HG03064 (cell line): ENCODE data around the gene SNX32.

ENCODE experiments used
- ATAC-seq: cut with Tn5 transposase; IDR thresholded peaks from one replicate; pipeline ENCODE4 v1.9.1; 2021; ENCODE audit warnings: low read depth; ENCODE audit not compliant: unreplicated experiment

SNX32 gene

DNA sequence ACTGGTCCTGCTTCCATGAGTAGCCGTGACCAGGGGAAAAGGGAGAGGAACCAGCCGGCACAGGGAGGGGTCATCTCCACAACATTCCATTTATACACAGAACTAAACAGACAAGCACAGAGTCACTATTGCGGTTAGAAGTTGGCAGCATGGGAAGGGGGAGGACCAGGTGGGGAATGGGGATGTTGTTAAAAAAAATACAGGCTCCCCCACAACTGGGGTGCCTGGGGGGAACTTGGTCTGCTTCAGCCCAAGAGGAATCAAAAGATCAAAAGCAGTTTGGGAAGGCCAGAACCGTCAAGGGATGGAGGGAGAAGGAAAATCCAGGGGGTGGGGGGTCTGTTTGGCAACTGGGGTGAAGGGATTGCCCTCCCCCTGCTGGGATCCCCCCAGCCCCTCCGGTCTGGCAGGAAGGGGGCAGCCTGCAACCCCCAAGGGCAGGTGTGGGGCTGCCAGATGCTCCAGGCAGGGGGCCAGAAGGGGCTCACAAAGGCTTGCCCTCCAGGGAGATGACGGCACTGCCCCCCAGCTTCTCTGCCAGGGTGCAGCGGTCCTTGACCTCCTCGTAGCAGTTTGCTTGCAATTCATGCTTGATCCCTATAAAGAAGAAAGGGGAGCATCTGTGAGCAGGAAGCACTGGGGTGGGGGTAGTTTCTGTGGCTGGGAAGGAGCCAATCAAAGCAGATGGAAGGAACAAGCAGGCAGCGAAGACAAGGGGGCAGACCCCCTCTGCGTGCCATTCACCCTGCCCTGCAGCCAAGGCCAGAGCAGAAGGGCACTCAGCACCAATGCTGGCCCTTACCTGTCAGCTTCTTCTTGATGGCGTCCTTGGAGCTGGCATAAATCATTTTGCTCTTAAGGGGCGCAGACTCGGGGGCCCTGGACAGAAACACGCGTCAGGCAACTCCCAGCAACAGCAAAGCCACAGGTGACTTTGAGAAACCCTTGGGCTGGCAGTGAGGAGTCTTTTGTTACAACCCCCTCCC lies 21.4 kb downstream of the SNX32 start:
- no peak for ATAC-seq

DNA sequence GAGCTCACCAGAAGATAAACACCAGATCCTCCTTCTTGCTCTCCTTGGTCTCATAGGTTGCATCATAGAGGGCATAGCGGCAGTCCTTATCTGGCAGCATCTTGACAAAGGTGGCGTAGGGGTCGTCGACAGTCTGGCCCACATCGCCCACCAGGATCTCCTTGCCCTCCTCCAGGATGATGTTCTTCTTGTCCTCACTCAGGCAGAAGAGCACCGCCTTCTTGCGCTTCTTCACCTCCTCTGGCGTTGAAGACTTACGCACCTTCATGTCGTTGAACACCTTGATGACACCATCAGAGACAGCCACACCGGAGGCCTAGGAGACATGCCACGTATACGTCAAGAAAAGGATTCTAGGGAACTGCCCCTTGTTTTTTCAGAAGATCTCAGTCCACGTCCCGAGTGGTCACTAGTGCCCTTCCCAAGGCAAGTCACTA lies 22.2 kb downstream of the SNX32 start:
- ATAC-seq: no peak

- no peak for ATAC-seq
Observed at GRCh38 chr11:65856689-65857499, 23.1 kb downstream of the SNX32 start.

GRCh38 chr11:65857500-65857852 lies 23.7 kb downstream of the SNX32 start:
- no peak for ATAC-seq

- peak; percentile 34 for ATAC-seq
Observed at GRCh38 chr11:65857853-65858680, 24.3 kb downstream of the SNX32 start, which contains the start of gene CFL1. TSS of gene CFL1 (minus strand) at chr11:65858180. CDS start at chr11:65858099, 81 bp downstream.

- ATAC-seq: no peak
Observed at GRCh38 chr11:65858681-65859087, 24.9 kb downstream of the SNX32 start.

- peak; percentile 43 for ATAC-seq
Observed at GRCh38 chr11:65859095-65859811, 25.5 kb downstream of the SNX32 start.

- ATAC-seq: no peak
Observed at GRCh38 chr11:65859812-65860277, 26.1 kb downstream of the SNX32 start.

DNA sequence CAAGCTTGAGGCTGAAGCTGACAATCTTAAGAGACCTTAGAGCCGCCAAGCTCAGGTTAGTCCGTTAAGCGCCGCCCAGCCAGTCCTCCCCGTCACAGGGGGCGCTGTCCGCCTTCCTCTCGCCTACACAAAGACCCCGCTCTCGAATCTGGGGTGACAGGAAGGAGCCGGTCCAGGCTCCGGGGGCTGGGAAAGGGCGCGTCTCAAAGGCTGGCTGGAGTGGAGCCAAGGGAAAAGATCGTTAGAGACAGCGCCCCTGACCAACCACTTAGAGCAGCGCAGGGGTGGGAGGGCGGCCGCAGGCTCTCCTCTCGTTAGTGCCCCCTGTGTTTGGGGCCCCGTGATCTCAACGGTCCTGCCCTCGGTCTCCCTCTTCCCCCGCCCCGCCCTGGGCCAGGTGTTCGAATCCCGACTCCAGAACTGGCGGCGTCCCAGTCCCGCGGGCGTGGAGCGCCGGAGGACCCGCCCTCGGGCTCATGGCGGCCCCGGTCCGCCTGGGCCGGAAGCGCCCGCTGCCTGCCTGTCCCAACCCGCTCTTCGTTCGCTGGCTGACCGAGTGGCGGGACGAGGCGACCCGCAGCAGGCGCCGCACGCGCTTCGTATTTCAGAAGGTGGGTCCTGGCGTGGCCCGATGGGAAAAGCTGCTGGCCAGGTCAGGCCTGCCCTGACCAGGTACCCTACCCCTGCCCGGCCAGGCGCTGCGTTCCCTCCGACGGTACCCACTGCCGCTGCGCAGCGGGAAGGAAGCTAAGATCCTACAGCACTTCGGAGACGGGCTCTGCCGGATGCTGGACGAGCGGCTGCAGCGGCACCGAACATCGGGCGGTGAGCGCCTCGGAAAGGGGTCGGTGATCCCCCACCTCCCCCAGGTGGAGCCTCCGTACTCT lies 26.8 kb downstream of the SNX32 start, which contains the start of gene MUS81:
MUS81 (plus strand) TSS at position 156 of the 887 bp plus-strand sequence; CDS start at position 477, 321 bp downstream.
- no peak for ATAC-seq

GRCh38 chr11:65861165-65861505 lies 27.4 kb downstream of the SNX32 start:
- ATAC-seq: no peak

DNA sequence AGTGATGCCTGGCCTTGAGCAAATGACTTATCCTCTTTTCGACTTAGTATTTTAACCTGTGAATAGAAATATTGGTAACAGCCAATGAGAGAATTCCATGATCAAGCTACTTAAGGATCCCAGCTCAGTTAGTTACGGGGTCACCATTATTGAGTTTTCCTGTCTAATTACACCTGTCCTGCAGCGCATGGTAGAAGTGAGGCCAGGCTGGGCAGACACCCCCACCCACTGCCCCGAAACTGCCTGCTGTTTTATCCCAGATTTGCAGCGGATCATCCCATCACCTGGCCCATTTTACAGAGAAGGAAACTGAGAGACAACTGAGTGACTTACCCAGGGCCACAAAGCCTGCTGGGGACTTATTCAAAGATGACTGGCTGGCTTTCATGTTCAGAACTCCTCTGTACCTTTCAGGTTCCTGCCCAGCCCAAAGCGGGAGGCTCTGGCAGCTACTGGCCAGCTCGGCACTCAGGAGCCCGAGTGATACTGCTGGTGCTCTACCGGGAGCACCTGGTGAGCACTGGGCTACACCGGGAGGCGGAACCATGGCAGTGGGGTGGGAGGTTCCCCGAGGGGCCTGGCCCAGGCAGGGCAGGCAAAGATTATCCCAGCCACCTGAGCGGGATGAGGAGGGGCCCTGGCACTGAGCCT lies 27.9 kb downstream of the SNX32 start:
- no peak for ATAC-seq

GRCh38 chr11:65862191-65862735 lies 28.5 kb downstream of the SNX32 start:
- ATAC-seq: no peak

- no peak for ATAC-seq
Observed at GRCh38 chr11:65862941-65863888, 29.5 kb downstream of the SNX32 start.

GRCh38 chr11:65863889-65864705 lies 30.3 kb downstream of the SNX32 start:
- ATAC-seq: no peak

DNA sequence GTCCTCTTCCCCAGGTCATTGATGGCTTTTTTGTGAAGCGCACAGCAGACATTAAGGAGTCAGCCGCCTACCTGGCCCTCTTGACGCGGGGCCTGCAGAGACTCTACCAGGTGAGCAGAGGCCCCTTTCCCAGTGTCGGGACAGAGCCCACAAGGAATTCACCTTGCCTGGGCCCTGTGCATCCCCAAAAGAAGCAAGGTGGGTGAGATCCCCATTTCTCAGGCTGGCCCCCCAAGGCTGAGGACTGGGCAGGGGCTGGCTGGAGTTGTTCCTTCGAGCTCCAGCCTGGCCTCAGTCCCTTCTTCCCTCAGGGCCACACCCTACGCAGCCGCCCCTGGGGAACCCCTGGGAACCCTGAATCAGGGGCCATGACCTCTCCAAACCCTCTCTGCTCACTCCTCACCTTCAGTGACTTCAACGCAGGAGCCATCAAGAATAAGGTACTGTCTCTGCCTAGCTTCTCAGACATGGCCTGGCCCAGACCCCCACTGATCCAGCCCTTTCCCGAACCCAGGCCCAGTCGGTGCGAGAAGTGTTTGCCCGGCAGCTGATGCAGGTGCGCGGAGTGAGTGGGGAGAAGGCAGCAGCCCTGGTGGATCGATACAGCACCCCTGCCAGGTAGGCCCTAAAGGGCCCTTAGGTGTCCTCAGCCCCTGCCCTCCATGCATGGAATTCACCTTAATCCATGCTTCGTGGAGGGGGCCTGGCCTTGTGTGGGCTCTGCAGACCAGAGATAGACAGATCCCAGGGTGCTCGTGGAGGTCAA lies 31.1 kb downstream of the SNX32 start:
- ATAC-seq: no peak
